ENCODE data around the gene GCHFR. TPM values are rescaled to one million over a fixed set of nuclear protein-coding genes. Genes with fewer than 3 reads are reported as not detected.

The GCHFR gene
- total and polyA plus RNA-seq, 10 of the 15 experiments (the other 5 are each of a cell fraction or from before 2014, with no cell fraction given), result 10.5 to 94.0 (median 35.3) TPM

DNA sequence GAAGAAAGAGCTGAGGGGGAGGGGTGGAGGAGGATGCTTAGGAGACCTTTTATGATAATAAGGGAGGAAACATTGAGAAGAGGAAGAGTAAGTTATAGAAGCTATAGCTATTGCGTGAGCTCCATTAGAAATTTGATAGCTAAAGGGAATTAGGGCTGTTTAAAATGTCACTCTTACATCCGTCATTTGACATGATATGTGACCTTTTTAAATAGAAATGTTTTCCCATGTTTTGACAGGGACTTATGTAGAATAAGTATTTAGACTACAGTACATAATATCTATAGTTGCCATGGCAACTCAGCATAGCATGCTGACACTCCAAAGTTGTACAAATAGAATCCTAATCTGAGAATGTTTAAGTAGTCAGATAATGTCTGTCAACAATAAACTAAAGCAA is 49.7 kb upstream of the GCHFR start (continued):
- TF ChIP-seq YBX1 (IDR thresholded peaks at IDR 0.05) (no peak), TCF7 (IDR thresholded peaks at IDR 0.05; ENCODE audit: borderline replicate concordance) (no peak), RFX5 (IDR thresholded peaks at IDR 0.05; ENCODE audit: low read depth, low read length) (no peak)
- TF ChIP-seq, protein P1, sequence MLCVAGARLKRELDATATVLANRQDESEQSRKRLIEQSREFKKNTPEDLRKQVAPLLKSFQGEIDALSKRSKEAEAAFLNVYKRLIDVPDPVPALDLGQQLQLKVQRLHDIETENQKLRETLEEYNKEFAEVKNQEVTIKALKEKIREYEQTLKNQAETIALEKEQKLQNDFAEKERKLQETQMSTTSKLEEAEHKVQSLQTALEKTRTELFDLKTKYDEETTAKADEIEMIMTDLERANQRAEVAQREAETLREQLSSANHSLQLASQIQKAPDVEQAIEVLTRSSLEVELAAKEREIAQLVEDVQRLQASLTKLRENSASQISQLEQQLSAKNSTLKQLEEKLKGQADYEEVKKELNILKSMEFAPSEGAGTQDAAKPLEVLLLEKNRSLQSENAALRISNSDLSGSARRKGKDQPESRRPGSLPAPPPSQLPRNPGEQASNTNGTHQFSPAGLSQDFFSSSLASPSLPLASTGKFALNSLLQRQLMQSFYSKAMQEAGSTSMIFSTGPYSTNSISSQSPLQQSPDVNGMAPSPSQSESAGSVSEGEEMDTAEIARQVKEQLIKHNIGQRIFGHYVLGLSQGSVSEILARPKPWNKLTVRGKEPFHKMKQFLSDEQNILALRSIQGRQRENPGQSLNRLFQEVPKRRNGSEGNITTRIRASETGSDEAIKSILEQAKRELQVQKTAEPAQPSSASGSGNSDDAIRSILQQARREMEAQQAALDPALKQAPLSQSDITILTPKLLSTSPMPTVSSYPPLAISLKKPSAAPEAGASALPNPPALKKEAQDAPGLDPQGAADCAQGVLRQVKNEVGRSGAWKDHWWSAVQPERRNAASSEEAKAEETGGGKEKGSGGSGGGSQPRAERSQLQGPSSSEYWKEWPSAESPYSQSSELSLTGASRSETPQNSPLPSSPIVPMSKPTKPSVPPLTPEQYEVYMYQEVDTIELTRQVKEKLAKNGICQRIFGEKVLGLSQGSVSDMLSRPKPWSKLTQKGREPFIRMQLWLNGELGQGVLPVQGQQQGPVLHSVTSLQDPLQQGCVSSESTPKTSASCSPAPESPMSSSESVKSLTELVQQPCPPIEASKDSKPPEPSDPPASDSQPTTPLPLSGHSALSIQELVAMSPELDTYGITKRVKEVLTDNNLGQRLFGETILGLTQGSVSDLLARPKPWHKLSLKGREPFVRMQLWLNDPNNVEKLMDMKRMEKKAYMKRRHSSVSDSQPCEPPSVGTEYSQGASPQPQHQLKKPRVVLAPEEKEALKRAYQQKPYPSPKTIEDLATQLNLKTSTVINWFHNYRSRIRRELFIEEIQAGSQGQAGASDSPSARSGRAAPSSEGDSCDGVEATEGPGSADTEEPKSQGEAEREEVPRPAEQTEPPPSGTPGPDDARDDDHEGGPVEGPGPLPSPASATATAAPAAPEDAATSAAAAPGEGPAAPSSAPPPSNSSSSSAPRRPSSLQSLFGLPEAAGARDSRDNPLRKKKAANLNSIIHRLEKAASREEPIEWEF (IDR thresholded peaks at IDR 0.05; ENCODE audit: insufficient replicate concordance, low read depth, low read length), result no peak
- TF ChIP-seq, protein P2, sequence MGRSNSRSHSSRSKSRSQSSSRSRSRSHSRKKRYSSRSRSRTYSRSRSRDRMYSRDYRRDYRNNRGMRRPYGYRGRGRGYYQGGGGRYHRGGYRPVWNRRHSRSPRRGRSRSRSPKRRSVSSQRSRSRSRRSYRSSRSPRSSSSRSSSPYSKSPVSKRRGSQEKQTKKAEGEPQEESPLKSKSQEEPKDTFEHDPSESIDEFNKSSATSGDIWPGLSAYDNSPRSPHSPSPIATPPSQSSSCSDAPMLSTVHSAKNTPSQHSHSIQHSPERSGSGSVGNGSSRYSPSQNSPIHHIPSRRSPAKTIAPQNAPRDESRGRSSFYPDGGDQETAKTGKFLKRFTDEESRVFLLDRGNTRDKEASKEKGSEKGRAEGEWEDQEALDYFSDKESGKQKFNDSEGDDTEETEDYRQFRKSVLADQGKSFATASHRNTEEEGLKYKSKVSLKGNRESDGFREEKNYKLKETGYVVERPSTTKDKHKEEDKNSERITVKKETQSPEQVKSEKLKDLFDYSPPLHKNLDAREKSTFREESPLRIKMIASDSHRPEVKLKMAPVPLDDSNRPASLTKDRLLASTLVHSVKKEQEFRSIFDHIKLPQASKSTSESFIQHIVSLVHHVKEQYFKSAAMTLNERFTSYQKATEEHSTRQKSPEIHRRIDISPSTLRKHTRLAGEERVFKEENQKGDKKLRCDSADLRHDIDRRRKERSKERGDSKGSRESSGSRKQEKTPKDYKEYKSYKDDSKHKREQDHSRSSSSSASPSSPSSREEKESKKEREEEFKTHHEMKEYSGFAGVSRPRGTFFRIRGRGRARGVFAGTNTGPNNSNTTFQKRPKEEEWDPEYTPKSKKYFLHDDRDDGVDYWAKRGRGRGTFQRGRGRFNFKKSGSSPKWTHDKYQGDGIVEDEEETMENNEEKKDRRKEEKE (IDR thresholded peaks at IDR 0.05), result no peak
- TF ChIP-seq, protein P3, sequence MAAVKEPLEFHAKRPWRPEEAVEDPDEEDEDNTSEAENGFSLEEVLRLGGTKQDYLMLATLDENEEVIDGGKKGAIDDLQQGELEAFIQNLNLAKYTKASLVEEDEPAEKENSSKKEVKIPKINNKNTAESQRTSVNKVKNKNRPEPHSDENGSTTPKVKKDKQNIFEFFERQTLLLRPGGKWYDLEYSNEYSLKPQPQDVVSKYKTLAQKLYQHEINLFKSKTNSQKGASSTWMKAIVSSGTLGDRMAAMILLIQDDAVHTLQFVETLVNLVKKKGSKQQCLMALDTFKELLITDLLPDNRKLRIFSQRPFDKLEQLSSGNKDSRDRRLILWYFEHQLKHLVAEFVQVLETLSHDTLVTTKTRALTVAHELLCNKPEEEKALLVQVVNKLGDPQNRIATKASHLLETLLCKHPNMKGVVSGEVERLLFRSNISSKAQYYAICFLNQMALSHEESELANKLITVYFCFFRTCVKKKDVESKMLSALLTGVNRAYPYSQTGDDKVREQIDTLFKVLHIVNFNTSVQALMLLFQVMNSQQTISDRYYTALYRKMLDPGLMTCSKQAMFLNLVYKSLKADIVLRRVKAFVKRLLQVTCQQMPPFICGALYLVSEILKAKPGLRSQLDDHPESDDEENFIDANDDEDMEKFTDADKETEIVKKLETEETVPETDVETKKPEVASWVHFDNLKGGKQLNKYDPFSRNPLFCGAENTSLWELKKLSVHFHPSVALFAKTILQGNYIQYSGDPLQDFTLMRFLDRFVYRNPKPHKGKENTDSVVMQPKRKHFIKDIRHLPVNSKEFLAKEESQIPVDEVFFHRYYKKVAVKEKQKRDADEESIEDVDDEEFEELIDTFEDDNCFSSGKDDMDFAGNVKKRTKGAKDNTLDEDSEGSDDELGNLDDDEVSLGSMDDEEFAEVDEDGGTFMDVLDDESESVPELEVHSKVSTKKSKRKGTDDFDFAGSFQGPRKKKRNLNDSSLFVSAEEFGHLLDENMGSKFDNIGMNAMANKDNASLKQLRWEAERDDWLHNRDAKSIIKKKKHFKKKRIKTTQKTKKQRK (IDR thresholded peaks at IDR 0.05; ENCODE audit: low read depth, low read length), result no peak
